Stimulated activated CD4-positive, alpha-beta T cell treated with anti-CD3 and anti-CD28 coated beads, Interleukin-12 subunit alpha, Interleukin-12 subunit beta, amount 100 ng/mL, for 4 hours (primary cell): ENCODE data around the gene ATF1.
"Not testable (repeated sequence)": the region's sequence is repeated elsewhere in the genome, so short reads cannot be mapped to it uniquely, and the experiment has no call there.

ENCODE experiments used
- DNase-seq: peaks from one replicate; pipeline ENCODE4 v3.0.0-alpha.2; 2020

Gene ATF1

DNA sequence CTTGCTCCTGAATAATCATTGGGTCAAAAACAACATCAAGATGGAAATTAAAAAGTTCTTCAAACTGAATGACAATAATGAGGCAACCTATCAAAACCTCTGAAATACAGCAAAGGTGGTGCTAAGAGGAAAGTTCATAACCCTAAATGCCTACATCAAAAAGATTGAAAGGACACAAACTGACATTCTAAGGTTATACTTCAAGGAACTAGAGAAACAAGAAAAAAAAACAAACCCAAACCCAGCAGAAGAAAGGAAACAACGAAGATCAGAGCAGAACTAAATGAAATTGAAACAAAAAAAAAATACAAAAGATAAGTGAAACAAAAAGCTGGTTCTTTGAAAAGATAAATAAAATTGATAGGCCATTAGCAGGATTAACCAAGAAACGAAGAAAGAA lies 105.0 kb downstream of the ATF1 start:
- DNase-seq, result not testable (repeated sequence)
